OCI-M1 (cell line): ENCODE data around the gene NPEPPS.
A peak's percentile ranks its signal among the peaks of the same experiment; 100 is the strongest.

ENCODE experiments used
- DNase-seq: peaks from one replicate; lab custom pipeline; 2025; lab: John Stamatoyannopoulos, UW

The NPEPPS gene

DNA sequence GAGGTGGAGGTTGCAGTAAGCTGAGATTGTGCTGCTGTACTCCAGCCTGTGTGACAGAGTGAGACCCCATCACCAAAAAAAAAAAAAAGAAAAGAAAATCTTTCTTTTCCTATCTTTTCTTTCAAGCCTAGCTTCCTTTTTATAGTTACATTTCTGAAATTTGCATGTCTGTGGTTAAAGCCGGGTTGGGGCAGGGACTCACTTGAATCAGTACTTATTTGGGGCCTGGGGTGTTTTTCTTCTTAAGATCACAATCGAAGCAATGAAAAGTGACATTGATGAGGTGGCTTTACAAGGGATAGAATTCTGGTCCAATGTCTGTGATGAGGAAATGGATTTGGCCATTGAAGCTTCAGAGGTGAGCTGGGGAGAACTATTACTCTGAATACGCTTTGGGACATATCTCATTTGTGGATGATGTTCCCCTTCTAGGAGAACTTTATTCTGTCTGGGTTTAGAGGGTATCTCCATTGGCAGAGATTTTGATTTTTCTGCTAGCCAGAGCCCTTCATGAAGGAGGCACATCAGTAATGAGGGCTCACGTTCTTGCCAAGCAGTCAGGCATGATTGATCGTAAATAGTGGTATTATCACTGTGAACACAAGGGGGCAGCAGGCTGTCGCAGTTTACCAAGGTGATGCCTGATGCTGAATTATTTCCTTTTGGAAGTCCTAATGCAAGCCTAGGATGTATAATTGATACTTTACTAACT is 133.2 kb downstream of the NPEPPS start:
- peak; percentile 69 for DNase-seq

GRCh38 chr17:47664624-47664941 is 133.7 kb downstream of the NPEPPS start:
- DNase-seq = no peak

GRCh38 chr17:47665655-47666054 is 134.7 kb downstream of the NPEPPS start:
- DNase-seq = no peak

DNA sequence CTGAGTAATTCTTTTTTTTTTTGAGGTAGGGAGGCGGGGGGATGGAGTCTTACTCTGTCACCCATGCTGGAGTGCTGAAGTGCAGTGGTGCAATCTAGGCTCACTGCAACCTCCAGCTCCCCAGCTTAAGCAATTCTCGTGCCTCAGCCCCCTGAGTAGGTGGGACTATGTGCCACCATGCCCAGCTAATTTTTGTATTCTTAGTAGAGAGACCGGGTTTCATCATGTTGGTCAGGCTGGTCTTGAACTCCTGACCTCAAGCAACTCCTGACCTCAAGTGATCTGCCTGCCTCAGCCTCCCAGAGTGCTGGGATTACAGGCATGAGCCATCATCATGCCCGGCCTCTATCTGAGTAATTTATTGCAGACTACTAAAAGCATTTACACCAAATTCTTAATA is 138.2 kb downstream of the NPEPPS start:
- DNase-seq = no peak

DNA sequence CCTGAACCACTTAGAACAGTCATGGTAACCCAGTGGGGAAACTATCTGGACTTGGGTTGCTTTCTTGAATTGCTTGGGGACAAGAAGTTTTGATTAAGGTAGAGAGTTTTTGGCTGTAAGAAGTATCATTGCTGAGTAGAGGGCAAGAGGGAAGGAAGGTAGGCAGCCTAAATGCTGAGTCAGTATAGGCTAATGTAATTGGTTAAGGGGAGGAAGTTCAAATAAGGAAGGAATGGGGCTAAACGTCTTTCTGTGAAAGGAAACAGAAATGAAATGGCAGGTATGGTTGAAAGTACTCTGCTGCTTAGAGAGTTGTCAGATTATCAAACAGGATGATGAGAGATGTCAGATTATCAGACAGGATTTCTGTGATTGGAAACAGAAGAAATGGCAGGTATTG is 139.2 kb downstream of the NPEPPS start:
- peak; percentile 36 for DNase-seq
